ENCODE data around the gene RNF215.
"Not testable (repeated sequence)": the region's sequence is repeated elsewhere in the genome, so short reads cannot be mapped to it uniquely, and the experiment has no call there.

The RNF215 gene

GRCh38 chr22:30420347-30421125, 33.3 kb upstream of the RNF215 start:
- DNase-seq: no peak

GRCh38 chr22:30416837-30417236, 29.6 kb upstream of the RNF215 start:
- DNase-seq: no peak

GRCh38 chr22:30416403-30416802, 29.2 kb upstream of the RNF215 start:
- DNase-seq: no peak

- no peak for DNase-seq
Measured at GRCh38 chr22:30414525-30415047, 27.4 kb upstream of the RNF215 start.

GRCh38 chr22:30413745-30414524, 26.7 kb upstream of the RNF215 start:
- no peak for DNase-seq

- no peak for DNase-seq
Measured at GRCh38 chr22:30413001-30413400, 25.8 kb upstream of the RNF215 start.

GRCh38 chr22:30411780-30412179, 24.6 kb upstream of the RNF215 start:
- no peak for DNase-seq

GRCh38 chr22:30408388-30409102, 21.3 kb upstream of the RNF215 start:
- DNase-seq: no peak

GRCh38 chr22:30406400-30406799, 19.2 kb upstream of the RNF215 start:
- DNase-seq: no peak

GRCh38 chr22:30405731-30406130, 18.5 kb upstream of the RNF215 start:
- DNase-seq: no peak

- DNase-seq: no peak
Measured at GRCh38 chr22:30404307-30404706, 17.1 kb upstream of the RNF215 start.

- DNase-seq: not testable (repeated sequence)
Measured at GRCh38 chr22:30402766-30403104, 15.5 kb upstream of the RNF215 start.

GRCh38 chr22:30402028-30402765, 15.0 kb upstream of the RNF215 start:
- DNase-seq: no peak

GRCh38 chr22:30401024-30401423, 13.8 kb upstream of the RNF215 start:
- DNase-seq: not testable (repeated sequence)

- DNase-seq: no peak
Measured at GRCh38 chr22:30400159-30400558, 12.9 kb upstream of the RNF215 start.

- DNase-seq: no peak
Measured at GRCh38 chr22:30399718-30400117, 12.5 kb upstream of the RNF215 start.

- DNase-seq: no peak
Measured at GRCh38 chr22:30398685-30399680, 11.8 kb upstream of the RNF215 start.

GRCh38 chr22:30397656-30398635, 10.7 kb upstream of the RNF215 start:
- no peak for DNase-seq

- DNase-seq: peak; percentile 71
Measured at GRCh38 chr22:30396871-30397655, 9.9 kb upstream of the RNF215 start, which contains the start of gene SEC14L2. Gene SEC14L2 (plus strand): TSS chr22:30397018. CDS start chr22:30397117, 99 bp downstream.

Measured in stimulated activated CD4-positive, alpha-beta T cell treated with anti-CD3 and anti-CD28 coated beads, Interleukin-4, amount 100 ng/mL, for 24 hours (primary cell).